SJCRH30 (cell line): ENCODE results near the gene BBIP1. TPM values are rescaled to one million over a fixed set of nuclear protein-coding genes. Genes with fewer than 3 reads are reported as not detected.
"Not testable (repeated sequence)": the region's sequence is repeated elsewhere in the genome, so short reads cannot be mapped to it uniquely, and the experiment has no call there.

Experiments
- DNase-seq, 2 experiments: peaks; one replicate each; pipeline ENCODE4 v3.0.0-alpha.2; 2015 to 2020
- H3K27ac ChIP-seq: fragments of 250-450 bp; sonication (Bioruptor Pico); 2 replicates; pipeline ENCODE4 v1.5.1; 2020; ENCODE audit warnings: mild to moderate bottlenecking, moderate library complexity
- H3K27me3 ChIP-seq: fragments of 250-450 bp; sonication (Bioruptor Pico); 2 replicates; pipeline ENCODE4 v1.5.1; 2020; ENCODE audit warnings: mild to moderate bottlenecking, moderate library complexity
- H3K36me3 ChIP-seq: fragments of 250-450 bp; sonication (Bioruptor Pico); 2 replicates; pipeline ENCODE4 v1.5.1; 2020; ENCODE audit warnings: mild to moderate bottlenecking, moderate library complexity
- H3K4me1 ChIP-seq: fragments of 250-450 bp; sonication (Bioruptor Pico); 2 replicates; pipeline ENCODE4 v1.5.1; 2020; ENCODE audit warnings: mild to moderate bottlenecking, moderate library complexity
- H3K4me3 ChIP-seq: fragments of 250-450 bp; sonication (Bioruptor Pico); 2 replicates; pipeline ENCODE4 v1.5.1; 2020; ENCODE audit warnings: mild to moderate bottlenecking, moderate library complexity
- H3K9me3 ChIP-seq: fragments of 250-450 bp; sonication (Bioruptor Pico); replicated peaks from 2 replicates; pipeline ENCODE4 v1.5.1; 2020; ENCODE audit warnings: mild to moderate bottlenecking, moderate library complexity
- total RNA-seq: library from RNA; depleted of rRNA; stranded (reverse); fragments of >200 nt; shearing (Covaris generic); gene quantifications from 2 replicates; pipeline ENCODE4 v1.2.3, GENCODE V29; 2014

Gene BBIP1
- total RNA-seq, 1 experiment from 2014 or later = 57.0 TPM

GRCh38 chr10:110881247-110881646 lies 37.7 kb downstream of the BBIP1 start:
- Histone ChIP-seq H3K9me3 (no peaks in the 10 kb centered on the region), H3K4me1 (peaks cover 3% of the 10 kb centered on the region; the same call in 1 of the 2 replicates), H3K4me3 (no peak overlapping the region), H3K27me3 (no peaks in the 10 kb centered on the region), H3K36me3 (peaks cover 16% of the 10 kb centered on the region), H3K27ac (no peak overlapping the region)
- no peak for DNase-seq

GRCh38 chr10:110880012-110880411 lies 39.0 kb downstream of the BBIP1 start:
- H3K27me3 ChIP-seq = no peaks in the 10 kb centered on the region

GRCh38 chr10:110876788-110877187 lies 42.2 kb downstream of the BBIP1 start:
- Histone ChIP-seq H3K9me3 (no peaks in the 10 kb centered on the region), H3K27ac (no peak overlapping the region), H3K36me3 (peaks cover 10% of the 10 kb centered on the region), H3K4me1 (peaks cover 21% of the 10 kb centered on the region), H3K27me3 (no peaks in the 10 kb centered on the region), H3K4me3 (no peak overlapping the region)
- DNase-seq = no peak

More at GRCh38 chr10:110880012-110880411, 39.0 kb downstream of the BBIP1 start:
- Histone ChIP-seq H3K27ac (no peak overlapping the region), H3K4me1 (peaks cover 14% of the 10 kb centered on the region), H3K36me3 (peaks cover 14% of the 10 kb centered on the region), H3K9me3 (no peaks in the 10 kb centered on the region), H3K4me3 (no peak overlapping the region)
- DNase-seq = no peak

GRCh38 chr10:110876000-110876399 lies 43.0 kb downstream of the BBIP1 start:
- H3K9me3 ChIP-seq = no peaks in the 10 kb centered on the region
- H3K27me3 ChIP-seq = no peaks in the 10 kb centered on the region
- no peak overlapping the region for H3K4me3 ChIP-seq
- DNase-seq = peak; percentile 63 to 77
- peak overlapping the region; percentile 3; the same call in 1 of the 2 replicates for H3K27ac ChIP-seq
- H3K36me3 ChIP-seq = peaks cover 5% of the 10 kb centered on the region
- H3K4me1 ChIP-seq = peaks cover 23% of the 10 kb centered on the region

- Histone ChIP-seq H3K27ac (peak overlapping the region; percentile 96), H3K36me3 (peaks cover 5% of the 10 kb centered on the region), H3K4me1 (peaks cover 26% of the 10 kb centered on the region), H3K9me3 (no peaks in the 10 kb centered on the region), H3K4me3 (peak overlapping the region; percentile 77), H3K27me3 (no peaks in the 10 kb centered on the region)
- DNase-seq = no peak
These were observed 45.0 kb downstream of the BBIP1 start for GRCh38 chr10:110873951-110874350.

- Histone ChIP-seq H3K4me3 (peak overlapping the region; percentile 77), H3K9me3 (no peaks in the 10 kb centered on the region), H3K27ac (peak overlapping the region; percentile 96), H3K27me3 (no peaks in the 10 kb centered on the region), H3K4me1 (peaks cover 26% of the 10 kb centered on the region), H3K36me3 (no peaks in the 10 kb centered on the region)
- DNase-seq = peak in 1 of 2 experiments; percentile 29
These were observed 45.7 kb downstream of the BBIP1 start for GRCh38 chr10:110872984-110873923.

- DNase-seq = peak; percentile 94 to 95
- peak overlapping the region; percentile 96 for H3K27ac ChIP-seq
- H3K9me3 ChIP-seq = no peaks in the 10 kb centered on the region
These were observed 46.6 kb downstream of the BBIP1 start for GRCh38 chr10:110872145-110872983.

DNA sequence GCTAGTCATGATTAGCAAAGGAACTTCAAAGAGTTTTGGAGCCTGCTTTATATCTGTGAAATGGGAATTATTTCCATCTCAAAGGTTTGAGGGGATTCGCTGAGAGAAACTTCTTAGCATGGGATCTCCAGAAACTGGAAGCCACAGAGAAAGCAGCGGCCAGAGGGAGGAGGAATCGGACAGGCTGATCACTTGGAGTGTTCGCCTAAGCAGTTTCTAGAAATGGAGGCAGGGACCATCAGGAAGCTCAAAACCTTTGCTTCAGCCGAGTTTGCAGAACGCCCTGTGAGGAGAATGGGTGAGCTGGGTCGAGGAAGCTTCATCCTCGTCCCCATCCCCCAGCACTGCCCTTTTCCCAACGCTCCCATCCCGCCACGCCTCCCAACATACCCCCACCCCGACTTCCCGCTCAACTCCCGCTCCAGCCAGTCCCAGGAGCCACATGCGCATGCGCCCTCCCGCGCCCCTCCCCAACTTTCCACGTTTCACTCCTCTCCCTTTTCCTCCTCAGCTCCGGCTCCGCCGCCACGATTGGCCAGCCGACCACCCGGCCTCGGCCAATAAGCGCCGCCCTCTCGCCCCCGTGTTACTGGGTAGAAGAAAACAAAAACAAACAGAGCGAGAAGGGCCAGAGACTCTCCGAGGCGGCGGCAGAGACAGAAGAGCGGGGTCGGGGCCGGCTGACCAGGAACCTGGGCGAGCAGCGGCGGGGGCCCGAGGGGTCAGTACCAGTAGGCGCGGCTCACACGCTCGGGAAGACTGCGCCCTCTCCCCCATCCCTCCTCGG lies 47.5 kb downstream of the BBIP1 start, which contains the start of gene PDCD4:
PDCD4 (plus strand) TSS at position 631 of the 787 bp plus-strand sequence. CDS start 4,100 bp downstream, outside the sequence.
- DNase-seq = peak; percentile 99 to 100
- Histone ChIP-seq H3K27ac (peak within 1 kb of the TSS; percentile 96), H3K4me1 (peaks cover 42% of the 10 kb centered on the region), H3K27me3 (no peaks in the 10 kb centered on the region), H3K9me3 (no peaks in the 10 kb centered on the region), H3K4me3 (peak within 1 kb of the TSS; percentile 77), H3K36me3 (no peaks in the 10 kb centered on the region)

More at GRCh38 chr10:110872145-110872983, 46.6 kb downstream of the BBIP1 start:
- Histone ChIP-seq H3K27me3 (no peaks in the 10 kb centered on the region), H3K4me3 (peak overlapping the region; percentile 77), H3K36me3 (no peaks in the 10 kb centered on the region), H3K4me1 (peaks cover 34% of the 10 kb centered on the region)

DNA sequence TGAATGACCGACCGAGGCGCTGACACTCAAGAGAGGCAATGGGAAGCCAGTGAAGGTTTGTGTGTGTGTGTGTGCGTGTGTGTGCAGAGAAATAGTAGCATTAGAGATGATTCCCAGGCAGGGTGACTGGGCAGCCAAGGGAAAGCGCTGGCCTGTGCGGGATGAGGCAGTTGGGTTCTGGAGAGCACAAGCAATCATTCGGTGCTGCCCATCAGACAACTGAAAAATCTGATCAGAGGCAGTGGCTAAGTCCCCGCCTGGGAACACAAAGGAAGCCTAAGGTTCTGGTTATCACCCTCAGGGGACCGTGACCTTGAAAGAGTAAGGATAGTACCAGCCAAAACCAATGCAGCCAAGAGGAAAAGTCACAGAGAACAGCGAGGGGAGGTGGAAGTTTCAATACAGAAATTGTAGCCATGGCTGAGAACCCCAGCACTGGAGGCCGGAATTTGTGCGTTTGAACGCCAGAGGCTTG lies 48.1 kb downstream of the BBIP1 start:
- no peaks in the 10 kb centered on the region for H3K36me3 ChIP-seq
- H3K27me3 ChIP-seq = no peaks in the 10 kb centered on the region
- no peak for DNase-seq
- H3K4me1 ChIP-seq = peaks cover 42% of the 10 kb centered on the region
- H3K4me3 ChIP-seq = peak overlapping the region; percentile 77
- H3K27ac ChIP-seq = peak overlapping the region; percentile 96
- H3K9me3 ChIP-seq = no peaks in the 10 kb centered on the region

- no peak for DNase-seq
- H3K4me3 ChIP-seq = no peak overlapping the region
- peaks cover 46% of the 10 kb centered on the region for H3K4me1 ChIP-seq
- no peaks in the 10 kb centered on the region for H3K27me3 ChIP-seq
- H3K36me3 ChIP-seq = no peaks in the 10 kb centered on the region
- H3K9me3 ChIP-seq = no peaks in the 10 kb centered on the region
- H3K27ac ChIP-seq = no peak overlapping the region
These were observed 50.0 kb downstream of the BBIP1 start for GRCh38 chr10:110868981-110869380.

DNA sequence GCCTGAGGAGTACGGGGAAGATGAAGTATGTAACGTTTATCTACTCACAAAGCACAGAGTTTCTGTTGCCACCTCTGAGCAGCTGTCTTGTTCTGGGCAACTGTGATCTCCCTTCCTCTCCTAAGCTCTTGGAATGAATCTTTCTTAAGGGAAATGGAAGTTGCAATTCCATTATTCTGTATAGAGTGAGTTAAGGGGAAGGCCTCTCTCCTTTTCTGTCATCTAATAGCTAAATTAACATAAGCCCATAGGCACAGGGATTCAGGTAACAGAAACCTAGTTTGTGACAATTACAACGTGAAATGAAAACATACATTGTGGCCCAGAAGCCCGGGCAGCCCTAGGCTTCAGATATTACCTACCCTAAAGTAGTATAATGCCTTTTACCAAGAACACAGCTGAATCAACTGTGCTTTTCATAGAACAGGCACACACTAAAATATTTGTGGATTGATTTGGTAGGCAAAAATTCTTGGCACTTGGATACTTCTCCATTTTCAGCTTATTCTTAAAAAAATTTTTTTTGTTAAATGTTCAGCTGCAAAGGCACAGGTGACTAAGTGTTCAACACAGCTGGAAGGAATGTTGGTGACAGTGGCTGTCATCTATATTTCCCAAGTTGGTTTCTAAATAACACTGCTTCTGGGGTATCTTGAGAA lies 51.0 kb downstream of the BBIP1 start:
- H3K27me3 ChIP-seq = no peaks in the 10 kb centered on the region
- no peaks in the 10 kb centered on the region for H3K36me3 ChIP-seq
- H3K27ac ChIP-seq = peak overlapping the region; percentile 5; the same call in 1 of the 2 replicates
- H3K4me1 ChIP-seq = peaks cover 46% of the 10 kb centered on the region
- no peaks in the 10 kb centered on the region; the same call in 1 of the 2 replicates for H3K9me3 ChIP-seq
- no peak overlapping the region for H3K4me3 ChIP-seq
- DNase-seq = peak in 1 of 2 experiments; percentile 46

DNA sequence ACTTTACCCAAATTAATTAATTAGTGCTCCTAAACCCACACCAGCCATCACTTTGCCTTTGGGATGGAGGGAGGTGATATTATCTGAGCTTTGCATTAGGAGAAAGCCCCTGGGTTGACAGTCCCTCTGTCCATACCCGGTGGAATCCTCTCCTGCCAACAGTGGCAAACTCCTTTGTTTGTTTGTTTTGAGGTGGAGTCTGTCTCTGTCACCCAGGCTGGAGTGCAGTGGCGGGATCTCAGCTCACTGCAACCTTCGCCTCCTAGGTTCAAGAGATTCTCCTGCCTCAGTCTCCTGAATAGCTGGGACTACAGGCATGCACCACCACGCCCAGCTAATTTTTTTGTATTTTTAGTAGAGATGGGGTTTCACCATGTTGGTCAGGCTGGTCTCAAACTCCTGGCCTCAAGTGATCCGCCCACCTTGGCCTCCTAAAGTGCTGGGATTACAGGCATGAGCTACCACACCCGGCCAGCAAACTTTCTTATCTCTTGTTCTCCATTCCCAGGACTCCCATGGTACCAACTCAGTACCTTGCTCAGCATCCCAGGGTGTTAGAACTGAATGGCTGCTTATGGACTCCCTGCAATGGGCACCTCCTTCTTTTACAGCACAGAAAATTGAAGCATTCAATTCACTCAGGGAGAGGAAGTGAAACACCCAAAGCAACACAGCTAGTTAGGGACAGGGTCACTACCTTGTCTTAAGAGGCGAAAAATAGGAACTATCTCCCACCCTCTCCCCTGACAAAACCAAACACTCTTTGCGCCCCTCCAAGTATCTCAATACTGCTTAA lies 51.8 kb downstream of the BBIP1 start:
- Histone ChIP-seq H3K4me1 (peaks cover 46% of the 10 kb centered on the region), H3K27ac (peak overlapping the region; percentile 5; the same call in 1 of the 2 replicates)
- not testable (repeated sequence) for H3K27me3 ChIP-seq, H3K4me3 ChIP-seq, H3K36me3 ChIP-seq, H3K9me3 ChIP-seq, DNase-seq
